Activated T-cell treated with anti-CD3 and anti-CD28 coated beads, Interleukin-2, amount 50 U/mL, for 1 hour (primary cell): ENCODE results near the gene PDCD7.
A peak's percentile ranks its signal among the peaks of the same experiment; 100 is the strongest.
"Not testable (repeated sequence)": the region's sequence is repeated elsewhere in the genome, so short reads cannot be mapped to it uniquely, and the experiment has no call there.

Experiments
- DNase-seq: peaks from one replicate; pipeline ENCODE4 v3.0.0-alpha.2; 2020

The PDCD7 gene

DNA sequence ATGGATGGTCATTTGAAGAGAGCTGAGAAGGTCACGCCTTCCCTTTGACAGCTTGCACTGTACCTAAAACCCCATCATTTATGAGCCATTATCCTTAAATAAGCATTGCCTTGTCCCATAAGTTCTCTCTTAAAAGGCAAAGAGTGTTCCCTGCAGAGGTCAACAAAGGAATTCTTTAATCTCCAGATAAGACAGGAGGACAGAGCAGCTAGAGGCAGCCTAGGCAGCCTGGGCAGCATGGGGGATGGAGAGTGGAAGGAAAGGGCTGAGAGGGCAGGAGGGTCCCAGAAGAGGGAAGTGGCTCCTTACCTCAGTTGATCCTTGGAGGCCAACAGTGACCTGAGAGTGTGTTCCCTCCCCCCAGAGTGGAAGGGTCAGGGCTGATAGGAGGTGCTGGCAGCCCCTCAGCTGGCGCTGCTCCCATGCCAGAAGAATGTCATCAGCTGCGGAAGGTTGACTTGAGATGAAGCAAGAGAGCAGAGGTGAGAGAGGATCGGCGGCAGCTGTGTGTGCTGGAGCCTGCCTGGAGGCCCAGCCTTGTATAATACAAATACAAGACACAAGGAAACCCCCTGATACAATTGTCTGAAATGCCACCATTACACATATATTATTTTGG lies 44.3 kb downstream of the PDCD7 start:
- DNase-seq: no peak

DNA sequence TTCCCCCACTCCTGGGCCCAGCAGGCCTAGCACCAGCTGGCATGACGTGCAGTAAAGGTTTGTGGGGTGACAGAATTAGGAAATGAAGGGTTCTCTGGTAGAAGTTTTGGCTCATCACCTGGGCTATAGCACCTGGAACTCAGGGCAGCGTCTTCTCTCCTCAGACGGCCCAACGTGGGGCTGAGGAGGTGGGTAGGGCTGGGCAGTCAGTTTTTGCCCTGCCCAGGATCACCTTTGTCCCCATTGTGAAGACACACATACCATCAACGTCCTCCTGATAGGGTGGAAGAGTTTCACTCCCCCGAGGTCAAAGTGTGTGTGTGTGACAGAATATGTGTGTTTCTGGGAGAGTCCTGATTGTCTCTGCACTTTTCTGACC lies 45.0 kb downstream of the PDCD7 start:
- DNase-seq: no peak

DNA sequence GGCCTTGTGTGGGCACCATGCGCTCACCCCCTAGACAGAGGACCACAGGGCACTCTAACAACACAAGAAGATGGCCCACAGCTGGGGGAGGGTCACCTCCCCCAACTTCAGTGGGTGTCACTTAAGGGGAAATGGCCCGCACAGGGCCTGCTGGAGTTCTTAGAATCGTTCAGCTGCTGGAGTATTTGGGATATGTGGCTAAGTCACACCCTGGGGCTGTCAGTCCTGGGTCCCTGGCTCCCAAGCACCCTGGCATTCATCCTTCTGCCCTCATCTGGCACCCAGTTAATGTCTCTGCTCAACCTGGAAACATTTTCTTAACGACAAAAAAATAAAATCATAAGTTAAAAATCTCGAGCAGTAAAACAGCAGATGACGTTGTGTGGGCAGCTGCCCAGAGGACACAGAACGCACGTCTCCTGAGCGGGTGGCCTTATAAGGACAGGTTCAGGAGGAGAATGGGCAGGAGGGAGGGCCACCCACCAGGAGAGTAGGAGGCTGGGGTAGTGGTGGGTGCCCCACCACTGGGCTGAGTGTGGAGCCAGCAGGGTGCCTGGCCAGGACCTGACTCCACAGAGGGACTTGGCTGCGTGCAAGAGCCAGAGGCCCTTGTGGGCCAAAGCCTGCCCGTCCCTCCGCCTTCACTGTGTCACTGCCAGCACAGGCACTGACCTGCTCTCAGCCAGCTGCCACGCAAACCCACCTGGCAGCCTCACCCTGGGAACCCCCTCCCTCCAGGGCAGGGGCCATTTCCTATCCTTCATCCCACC lies 45.5 kb downstream of the PDCD7 start:
- DNase-seq: no peak

DNA sequence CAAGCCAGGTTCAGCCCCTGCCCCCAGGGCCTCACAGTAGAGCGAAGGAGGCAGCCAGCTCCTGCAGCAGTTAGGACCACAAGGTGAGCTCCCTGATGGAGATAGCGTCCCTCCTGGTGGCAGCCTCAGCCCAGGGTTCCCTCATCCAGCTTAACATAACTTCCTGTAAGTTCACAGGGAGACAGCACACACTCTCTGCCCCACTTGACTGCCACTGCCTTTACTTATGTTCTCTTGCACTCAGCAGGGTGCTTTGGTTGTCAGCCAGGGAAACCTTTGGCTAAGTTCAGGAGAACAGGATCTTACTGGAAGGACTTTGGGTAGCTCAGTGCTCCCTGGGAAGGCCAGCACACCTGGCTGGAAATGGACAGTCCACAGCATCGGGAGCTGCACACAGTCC lies 46.2 kb downstream of the PDCD7 start:
- no peak for DNase-seq

DNA sequence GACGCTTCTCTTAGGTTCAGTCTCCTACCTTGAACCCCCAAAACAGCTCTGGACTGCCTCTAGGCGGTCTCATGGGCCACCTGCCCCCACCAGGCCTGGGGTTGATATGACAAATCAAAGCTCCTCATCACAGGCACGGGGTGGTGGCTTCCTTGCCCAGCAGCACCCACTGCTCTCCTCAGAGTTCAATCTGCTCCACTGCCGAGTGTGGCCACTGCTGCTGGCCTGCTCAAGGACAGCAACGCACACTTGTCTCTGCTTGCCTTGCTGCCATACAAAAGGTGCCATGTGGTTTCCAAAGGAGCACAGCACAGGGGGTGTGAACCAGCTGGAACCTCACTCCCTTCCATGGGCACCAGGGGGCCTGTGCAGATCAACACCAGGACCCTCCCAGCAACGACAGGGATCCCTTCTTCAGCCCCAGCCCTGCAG lies 46.9 kb downstream of the PDCD7 start:
- no peak for DNase-seq

DNA sequence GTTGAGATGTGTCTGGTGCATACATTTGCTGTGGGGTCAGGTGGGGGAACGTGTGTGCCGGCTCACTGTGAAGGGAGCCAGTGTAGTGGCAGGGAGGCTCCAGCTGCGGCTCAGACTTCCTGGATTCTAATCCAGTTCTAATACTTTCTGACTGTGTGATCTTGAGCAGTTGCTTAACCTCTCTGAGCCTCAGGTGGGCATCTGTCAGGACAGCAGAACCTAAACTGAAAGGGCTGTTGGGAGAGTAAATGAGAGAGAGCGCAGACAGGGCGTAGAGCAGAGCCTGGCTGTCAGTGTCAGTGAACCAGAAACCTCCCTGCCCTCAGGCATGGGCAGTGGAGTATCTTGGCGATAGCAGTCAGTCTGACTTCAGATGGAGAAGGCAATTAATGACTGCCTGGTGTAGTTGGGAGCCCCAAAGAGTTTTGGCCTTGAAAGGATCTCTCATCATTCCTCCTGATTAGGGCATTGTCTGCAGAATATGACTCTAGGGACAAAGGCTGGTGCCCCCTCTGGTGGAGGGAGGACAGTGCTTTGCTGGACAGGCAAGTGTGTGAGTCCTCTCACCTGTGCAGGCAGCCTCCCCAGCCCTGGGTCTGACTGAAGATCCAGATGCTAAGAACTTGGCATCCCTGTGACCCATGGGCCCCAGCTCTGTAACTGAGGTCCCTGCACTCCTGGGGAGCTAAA lies 47.5 kb downstream of the PDCD7 start:
- DNase-seq: no peak

DNA sequence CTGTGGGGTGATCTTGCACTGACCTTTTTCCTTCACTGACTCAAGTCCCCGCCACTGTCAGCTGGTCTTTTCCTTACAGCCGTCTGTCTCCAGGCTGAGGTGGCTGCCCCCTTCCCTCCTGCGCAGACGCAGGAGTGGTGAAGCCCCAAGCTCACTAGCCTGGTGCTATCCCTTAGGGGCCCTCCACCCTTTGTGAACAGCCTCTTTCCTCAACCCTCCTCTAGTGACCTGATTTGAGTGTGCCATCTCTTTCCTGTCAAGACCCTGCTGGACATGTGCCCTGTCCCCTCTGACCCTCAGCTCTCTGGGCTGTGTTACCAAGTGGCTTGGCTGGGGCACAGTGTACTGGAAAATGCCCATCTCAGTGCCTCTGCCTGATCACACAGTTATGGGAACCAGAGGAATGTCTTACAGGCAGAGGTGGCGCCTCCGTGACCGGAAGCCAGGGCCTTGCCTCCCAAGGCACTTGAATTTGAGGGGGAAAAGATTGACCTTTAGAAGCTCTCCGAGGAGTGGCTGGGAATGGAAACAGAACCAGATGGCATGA lies 48.3 kb downstream of the PDCD7 start:
- no peak for DNase-seq

DNA sequence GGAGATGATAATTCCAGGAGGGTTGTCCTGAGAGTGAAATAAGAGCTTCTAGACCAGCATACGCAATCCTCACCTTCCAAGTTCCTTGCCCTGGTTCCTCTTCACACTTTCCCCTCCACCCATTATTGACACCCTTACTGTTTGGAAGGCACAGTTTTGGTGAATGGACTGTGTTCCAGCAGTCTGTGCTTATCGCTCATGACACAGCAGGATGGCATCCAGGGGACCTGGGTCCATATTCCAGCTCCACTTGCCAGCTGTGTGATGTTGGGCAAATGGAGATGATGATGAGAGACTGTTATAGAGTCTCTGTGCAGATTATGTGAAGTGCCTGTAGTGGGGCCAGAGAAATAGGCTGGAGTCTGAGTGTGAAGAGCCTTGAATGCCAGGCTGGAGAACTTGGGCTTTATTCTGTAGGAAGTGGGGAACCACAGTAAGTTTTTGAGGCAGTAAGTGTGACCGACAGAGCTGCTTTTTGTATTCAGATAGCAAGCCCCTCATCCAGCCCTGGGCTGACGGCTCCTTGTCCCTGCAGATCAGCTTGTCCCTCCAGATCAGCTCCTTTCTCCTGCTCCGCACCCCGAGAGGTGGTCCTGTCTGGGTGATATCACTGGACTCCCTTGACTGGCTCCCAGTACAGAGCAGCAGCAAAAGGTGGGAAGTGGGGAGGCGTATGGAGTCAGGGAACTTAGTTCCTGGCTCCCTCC lies 49.0 kb downstream of the PDCD7 start:
- DNase-seq: no peak

DNA sequence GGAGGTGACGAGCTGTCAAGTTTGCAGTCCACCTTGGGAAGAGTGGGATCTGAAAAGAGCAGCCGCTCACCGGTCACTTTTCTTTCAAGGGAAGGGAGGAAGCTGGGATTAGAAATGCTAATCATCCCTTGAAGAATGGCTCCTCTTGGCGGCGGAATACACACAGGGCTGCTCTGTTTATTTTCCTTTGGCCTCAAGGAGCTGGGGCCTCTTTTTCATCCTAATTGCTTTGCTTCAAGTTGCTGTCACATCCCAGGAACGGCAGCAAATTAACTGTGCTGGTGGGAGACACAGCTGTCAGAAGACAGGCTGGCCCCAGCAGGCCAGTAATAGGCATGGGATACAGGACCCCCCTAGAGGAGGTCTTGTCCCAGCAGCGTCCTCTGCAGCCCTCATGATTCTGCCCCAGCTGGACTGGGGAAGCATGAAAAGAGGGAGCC lies 50.3 kb downstream of the PDCD7 start:
- DNase-seq: no peak

DNA sequence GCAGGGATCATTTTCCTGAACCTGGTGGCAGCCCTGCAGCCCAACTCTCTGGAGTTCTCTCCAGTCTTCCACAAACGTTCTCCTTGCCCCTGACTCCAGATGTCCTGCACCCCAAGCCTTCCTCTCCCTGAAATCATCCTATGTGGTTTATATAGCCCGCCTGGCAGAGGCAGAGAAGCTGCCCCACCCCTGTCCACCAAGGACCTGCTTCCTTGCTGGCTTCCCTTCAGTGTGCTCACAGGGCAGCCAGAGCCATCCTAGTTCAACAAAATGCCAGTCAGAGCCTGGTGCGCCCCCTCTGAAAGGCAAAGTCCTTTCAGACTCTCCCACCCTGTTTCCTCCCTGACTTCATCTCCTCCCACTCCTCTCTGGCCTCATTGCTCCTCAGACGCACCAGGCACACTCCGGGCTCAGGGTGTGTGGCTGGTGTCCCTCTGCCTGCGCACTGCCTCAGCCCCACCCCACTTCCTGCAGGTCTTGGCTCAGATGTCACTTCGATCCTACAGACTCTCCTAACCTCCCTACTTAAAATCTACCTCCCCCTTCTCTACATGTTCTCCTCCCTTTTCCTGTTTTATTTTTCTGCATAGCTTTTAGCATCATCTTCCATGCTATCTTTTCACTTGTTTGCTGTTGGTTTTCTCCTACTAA lies 51.2 kb downstream of the PDCD7 start:
- DNase-seq: no peak

DNA sequence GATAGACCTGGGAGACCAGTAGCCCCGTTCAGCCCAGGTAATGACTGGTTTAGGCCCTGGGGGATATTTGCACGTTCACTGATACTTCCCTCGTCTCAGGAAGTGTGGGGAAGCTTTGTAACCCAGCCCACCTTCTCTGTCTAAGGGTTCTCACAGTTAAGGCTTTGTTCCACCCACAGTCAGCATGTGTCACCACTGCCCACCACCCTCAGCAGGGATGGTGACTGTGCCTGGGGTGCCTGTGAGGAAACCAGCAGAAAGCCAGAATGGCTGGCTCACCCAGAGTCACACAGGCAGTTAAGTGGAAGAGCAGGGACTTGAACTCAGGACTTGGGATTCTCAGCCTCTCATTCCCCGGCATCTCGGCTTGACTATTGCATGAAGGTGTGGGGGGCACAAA lies 51.9 kb downstream of the PDCD7 start:
- no peak for DNase-seq

DNA sequence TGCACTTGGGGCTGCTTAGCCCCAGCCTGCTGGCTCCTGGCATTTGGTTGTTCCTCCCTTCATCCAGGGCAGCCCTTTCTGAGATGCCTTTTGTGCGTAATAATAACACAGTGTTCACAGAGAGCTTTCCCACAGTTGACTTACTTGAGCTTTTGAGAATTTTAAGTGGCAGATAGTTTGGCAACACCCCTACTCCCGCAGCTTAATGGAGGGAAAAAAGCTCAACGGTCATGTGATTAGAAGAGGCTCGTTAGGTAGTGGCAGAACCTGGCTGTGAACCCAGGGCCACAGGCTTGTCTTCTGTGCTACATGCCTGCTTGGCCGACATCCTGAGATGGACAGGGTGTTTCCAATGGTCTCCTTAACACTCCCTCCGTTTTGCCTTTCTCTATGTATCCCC lies 52.3 kb downstream of the PDCD7 start:
- no peak for DNase-seq

DNA sequence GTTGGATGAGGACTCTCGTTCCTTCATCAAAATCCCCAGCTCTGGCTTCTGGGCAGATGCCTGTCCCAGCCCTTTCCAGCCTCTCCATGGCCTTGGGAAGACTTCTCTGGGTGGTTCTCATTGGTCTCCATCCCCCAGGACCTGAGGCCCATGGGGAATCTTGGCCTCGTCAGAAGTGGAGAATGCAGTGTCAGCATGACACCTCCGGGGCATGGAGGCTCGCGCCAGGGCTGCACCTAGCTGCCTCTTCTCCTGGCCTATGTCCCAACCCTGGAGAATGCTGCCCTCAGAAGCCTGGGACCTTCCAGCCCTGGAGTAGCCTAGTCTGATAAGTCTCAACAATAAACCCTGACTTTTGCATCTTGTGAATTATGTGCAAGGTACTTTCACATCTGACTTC lies 54.0 kb downstream of the PDCD7 start:
- DNase-seq: no peak

DNA sequence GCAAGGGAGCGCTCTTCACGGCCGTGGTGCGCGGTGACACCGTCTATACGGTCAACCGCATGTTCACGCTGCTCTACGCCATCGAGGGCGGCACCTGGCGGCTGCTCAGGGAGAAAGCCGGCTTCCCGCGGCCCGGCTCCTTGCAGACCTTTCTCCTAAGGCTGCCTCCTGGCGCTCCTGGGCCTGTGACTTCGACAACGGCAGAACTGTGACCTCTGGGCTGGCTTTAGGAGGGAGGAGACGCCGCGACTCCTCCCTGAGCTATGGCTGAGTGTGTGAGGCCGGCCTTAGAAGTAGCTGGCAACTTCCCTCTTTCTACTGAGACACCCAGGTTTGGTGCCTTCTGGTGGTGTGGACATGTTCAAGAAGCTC lies 55.6 kb downstream of the PDCD7 start:
- DNase-seq: peak; percentile 62

DNA sequence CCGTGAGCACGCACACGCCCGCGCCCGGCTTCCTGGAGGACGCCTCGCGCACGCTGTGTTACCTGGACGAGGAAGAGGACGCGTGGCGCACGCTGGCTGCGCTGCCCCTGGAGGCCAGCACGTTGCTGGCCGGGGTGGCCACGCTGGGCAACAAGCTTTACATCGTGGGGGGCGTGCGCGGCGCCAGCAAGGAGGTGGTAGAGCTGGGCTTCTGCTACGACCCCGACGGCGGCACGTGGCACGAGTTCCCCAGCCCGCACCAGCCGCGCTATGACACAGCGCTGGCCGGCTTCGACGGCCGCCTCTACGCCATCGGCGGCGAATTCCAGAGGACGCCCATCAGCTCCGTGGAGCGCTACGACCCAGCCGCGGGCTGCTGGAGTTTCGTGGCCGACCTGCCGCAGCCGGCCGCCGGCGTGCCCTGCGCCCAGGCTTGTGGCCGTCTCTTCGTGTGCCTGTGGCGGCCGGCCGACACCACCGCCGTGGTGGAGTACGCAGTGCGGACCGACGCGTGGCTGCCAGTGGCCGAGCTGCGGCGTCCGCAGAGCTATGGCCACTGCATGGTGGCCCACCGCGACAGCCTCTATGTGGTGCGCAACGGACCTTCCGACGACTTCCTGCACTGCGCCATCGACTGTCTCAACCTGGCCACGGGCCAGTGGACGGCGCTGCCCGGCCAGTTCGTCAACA lies 56.2 kb downstream of the PDCD7 start:
- DNase-seq: no peak

DNA sequence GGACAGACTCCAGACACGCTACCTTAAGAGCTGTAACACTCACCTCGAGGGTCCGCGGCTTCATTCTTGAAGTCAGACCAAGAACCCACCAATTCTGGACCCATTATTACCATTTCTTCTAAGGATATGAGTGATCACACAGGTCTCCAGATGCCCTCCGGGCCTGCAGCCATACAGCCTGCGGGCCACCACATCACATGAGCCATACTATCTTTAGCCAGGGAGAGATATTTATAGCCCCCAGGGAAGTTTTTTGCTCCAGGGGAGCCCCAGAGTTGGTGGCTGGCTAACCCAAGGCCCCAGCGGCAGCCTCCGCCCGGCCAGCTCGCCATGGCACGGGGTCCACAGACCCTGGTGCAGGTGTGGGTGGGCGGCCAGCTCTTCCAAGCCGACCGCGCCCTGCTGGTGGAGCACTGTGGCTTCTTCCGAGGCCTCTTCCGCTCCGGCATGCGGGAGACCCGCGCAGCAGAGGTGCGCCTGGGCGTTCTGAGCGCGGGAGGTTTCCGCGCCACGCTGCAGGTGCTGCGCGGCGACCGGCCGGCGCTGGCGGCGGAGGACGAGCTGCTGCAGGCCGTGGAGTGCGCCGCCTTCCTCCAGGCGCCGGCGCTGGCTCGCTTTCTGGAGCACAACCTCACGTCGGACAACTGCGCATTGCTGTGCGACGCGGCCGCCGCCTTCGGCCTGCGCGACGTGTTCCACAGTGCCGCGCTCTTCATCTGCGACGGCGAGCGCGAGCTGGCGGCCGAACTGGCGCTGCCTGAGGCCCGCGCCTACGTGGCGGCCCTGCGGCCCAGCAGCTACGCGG lies 56.9 kb downstream of the PDCD7 start, which contains the start of gene KBTBD13:
TSS of gene KBTBD13 (plus strand) at position 261 of the 805 bp plus-strand sequence. CDS start at position 331, 70 bp downstream.
- DNase-seq: no peak

DNA sequence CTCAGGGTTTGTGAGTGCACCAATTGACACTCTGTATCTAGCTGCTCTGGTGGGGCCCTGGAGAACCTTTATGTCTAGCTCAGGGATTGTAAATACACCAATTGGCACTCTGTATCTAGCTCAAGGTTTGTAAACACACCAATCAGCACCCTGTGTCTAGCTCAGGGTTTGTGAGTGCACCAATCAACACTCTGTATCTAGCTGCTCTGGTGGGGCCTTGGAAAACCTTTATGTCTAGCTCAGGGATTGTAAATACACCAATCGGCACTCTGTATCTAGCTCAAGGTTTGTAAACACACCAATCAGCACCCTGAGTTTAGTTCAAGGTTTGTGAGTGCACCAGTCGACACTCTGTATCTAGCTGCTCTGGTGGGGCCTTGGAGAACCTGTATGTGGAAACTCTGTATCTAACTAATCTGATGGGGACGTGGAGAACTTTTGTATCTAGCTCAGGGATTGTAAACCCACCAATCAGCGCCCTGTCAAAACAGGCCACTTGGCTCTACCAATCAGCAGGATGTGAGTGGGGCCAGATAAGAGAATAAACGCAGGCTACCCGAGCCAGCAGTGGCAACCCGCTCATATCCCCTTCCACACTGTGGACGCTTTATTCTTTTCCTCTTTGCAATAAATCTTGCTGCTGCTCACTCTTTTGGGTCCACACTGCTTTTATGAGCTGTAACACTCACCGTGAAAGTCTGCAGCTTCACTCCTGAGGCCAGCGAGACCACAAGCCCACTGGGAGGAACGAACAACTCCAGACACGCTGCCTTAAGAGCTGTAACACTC lies 57.8 kb downstream of the PDCD7 start:
- not testable (repeated sequence) for DNase-seq

DNA sequence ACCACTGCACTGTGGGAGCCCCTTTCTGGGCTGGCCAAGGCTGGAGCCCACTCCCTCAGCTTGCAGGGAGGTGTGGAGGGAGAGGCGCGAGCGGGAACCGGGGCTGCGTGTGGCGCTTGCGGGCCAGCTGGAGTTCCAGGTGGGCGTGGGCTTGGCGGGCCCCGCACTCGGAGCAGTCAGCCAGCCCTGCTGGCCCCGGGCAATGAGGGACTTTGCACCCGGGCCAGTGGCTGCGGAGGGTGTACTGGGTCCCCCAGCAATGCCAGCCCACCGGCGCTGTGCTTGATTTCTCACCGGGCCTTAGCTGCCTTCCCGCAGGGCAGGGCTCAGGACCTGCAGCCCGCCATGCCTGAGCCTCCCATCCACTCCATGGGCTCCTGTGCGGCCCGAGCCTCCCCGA lies 58.7 kb downstream of the PDCD7 start:
- not testable (repeated sequence) for DNase-seq

DNA sequence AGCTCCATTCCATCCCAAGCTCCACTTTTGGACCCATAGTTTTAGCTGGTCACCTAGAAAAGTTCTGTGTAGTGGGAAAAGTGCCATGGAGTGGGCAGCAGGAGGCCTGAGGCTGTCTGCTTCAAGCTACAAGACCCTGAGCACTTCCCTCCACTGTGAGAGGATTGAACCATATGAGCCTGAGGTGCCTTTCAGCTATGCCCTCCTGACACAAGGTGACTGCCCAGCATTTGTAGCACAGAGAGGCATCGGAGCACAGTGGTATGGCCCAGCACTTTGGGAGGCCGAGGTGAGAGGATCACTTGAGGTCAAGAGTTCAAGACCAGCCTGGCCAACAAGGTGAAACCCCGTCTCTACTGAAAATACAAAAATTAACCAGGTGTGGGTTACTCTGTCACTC lies 61.0 kb downstream of the PDCD7 start:
- DNase-seq: no peak

DNA sequence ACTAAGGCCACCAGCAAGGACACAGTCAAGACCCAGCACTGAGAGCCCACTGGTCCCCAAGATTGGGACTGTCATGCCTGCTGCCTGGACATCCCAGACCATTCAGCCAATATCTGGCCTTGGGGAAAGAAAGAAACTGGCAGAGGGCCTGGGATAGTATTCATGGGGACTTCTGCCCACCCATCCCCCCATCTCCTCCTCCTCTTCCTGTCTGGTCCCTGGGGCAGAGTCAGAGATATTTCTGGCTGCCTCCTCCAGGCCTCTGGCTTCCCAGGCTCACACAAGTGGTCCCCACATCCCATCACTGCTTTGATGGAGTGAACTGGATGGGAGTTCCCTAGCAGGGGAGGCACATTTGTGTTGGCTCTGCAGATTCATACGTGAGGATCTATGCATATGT lies 61.6 kb downstream of the PDCD7 start:
- DNase-seq: no peak
